Thyroid gland (tissue), 4 donors: ENCODE results near the gene DST.

Experiments
- POLR2A ChIP-seq, 2 donors: fragments of 450-650 bp; IDR thresholded peaks; one replicate each; pipeline ENCODE4 v1.6.1; 2017; ENCODE audit warnings: antibody characterized with exemption in 2 of 2, mild to moderate bottlenecking in 2 of 2, moderate library complexity in 1 of 2
- TF ChIP-seq, protein P1 (sequence below), 6 experiments: fragments of 200-600 bp in 3 of 6; fragments of 450-650 bp in 3 of 6; sonication (generic) in 3 of 6; IDR thresholded peaks; one replicate each; pipeline ENCODE4 v1.5.1; 2016 to 2019; ENCODE audit warnings: antibody characterized with exemption in 6 of 6, mild to moderate bottlenecking in 2 of 6, inconsistent platforms in 1 of 6, moderate library complexity in 1 of 6

- TF ChIP-seq, protein P1, sequence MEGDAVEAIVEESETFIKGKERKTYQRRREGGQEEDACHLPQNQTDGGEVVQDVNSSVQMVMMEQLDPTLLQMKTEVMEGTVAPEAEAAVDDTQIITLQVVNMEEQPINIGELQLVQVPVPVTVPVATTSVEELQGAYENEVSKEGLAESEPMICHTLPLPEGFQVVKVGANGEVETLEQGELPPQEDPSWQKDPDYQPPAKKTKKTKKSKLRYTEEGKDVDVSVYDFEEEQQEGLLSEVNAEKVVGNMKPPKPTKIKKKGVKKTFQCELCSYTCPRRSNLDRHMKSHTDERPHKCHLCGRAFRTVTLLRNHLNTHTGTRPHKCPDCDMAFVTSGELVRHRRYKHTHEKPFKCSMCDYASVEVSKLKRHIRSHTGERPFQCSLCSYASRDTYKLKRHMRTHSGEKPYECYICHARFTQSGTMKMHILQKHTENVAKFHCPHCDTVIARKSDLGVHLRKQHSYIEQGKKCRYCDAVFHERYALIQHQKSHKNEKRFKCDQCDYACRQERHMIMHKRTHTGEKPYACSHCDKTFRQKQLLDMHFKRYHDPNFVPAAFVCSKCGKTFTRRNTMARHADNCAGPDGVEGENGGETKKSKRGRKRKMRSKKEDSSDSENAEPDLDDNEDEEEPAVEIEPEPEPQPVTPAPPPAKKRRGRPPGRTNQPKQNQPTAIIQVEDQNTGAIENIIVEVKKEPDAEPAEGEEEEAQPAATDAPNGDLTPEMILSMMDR (IDR thresholded peaks at IDR 0.05): no peak
- no peak for TF ChIP-seq POLR2A (IDR thresholded peaks at IDR 0.05)
Observed at GRCh38 chr6:56497691-56498090, 145.0 kb downstream of the DST start.
